Gastroesophageal sphincter (tissue), 3 donors: ENCODE measurements around the gene GOLGB1.

Source experiments
- POLR2A ChIP-seq, 2 donors: fragments of 450-650 bp; IDR thresholded peaks; one replicate each; pipeline ENCODE4 v1.6.1; 2017; ENCODE audit warnings: antibody characterized with exemption in 2 of 2, mild to moderate bottlenecking in 2 of 2, moderate library complexity in 1 of 2
- POLR2AphosphoS5 ChIP-seq: sonication (generic); formaldehyde crosslinking; IDR thresholded peaks from one replicate; pipeline ENCODE4 v1.6.1; 2017; ENCODE audit warnings: antibody characterized with exemption
- TF ChIP-seq, protein P1 (sequence below), 4 experiments: fragments of 200-600 bp in 2 of 4; fragments of 450-650 bp in 2 of 4; sonication (generic) in 1 of 4; IDR thresholded peaks; one replicate each; pipeline ENCODE4 v1.5.1; 2017 to 2019; ENCODE audit warnings: antibody characterized with exemption in 4 of 4, mild to moderate bottlenecking in 2 of 4, moderate library complexity in 2 of 4

DNA sequence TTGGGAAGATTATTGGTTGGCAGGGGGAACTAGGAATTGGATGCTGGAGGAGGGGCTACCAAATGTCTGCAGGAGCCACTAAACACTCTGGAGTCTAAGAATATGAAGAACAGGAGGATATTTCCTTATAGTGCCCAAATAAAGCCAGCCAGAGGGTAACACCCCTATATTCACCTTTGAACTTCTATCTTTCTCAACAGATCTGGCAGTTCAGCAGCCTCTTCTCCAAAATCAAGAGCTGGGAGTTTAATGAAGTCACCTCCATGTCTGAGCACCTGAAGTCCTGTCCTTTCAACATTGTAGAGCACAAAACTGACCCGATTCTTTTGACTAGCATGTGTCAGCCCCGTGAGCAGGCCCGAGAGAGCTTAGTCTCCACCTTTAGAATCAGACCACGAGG lies 123.0 kb downstream of the GOLGB1 start:
- TF ChIP-seq, protein P1, sequence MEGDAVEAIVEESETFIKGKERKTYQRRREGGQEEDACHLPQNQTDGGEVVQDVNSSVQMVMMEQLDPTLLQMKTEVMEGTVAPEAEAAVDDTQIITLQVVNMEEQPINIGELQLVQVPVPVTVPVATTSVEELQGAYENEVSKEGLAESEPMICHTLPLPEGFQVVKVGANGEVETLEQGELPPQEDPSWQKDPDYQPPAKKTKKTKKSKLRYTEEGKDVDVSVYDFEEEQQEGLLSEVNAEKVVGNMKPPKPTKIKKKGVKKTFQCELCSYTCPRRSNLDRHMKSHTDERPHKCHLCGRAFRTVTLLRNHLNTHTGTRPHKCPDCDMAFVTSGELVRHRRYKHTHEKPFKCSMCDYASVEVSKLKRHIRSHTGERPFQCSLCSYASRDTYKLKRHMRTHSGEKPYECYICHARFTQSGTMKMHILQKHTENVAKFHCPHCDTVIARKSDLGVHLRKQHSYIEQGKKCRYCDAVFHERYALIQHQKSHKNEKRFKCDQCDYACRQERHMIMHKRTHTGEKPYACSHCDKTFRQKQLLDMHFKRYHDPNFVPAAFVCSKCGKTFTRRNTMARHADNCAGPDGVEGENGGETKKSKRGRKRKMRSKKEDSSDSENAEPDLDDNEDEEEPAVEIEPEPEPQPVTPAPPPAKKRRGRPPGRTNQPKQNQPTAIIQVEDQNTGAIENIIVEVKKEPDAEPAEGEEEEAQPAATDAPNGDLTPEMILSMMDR (IDR thresholded peaks at IDR 0.05), result no peak
- TF ChIP-seq POLR2A (IDR thresholded peaks at IDR 0.05) (no peak), POLR2AphosphoS5 (no peak)
